HL-60 (cell line): ENCODE results near the gene PLA2G4D.

Source experiments
- DNase-seq, 2 experiments: peaks; one replicate each; pipeline ENCODE4 v3.0.0-alpha.2; 2010 to 2020; ENCODE audit warnings: low read depth in 1 of 2, low spot score in 1 of 2
- H3K27ac ChIP-seq: fragments of 250-450 bp; sonication (Bioruptor Pico); replicated peaks from 2 replicates; pipeline ENCODE4 v1.5.1; 2020; ENCODE audit warnings: mild to moderate bottlenecking, moderate library complexity
- H3K27me3 ChIP-seq: fragments of 250-450 bp; sonication (Bioruptor Pico); 2 replicates; pipeline ENCODE4 v1.5.1; 2021; ENCODE audit warnings: mild to moderate bottlenecking, moderate library complexity; ENCODE audit not compliant: insufficient read depth, poor library complexity, severe bottlenecking
- H3K4me3 ChIP-seq: replicated peaks from 2 replicates; pipeline ENCODE4 v1.5.1; 2011; ENCODE audit warnings: mild to moderate bottlenecking, control low read depth, low read length; ENCODE audit not compliant: insufficient read depth
- CTCF ChIP-seq: IDR thresholded peaks from one replicate; pipeline ENCODE4 v1.5.1; 2011; ENCODE audit warnings: low read length, control low read depth, inconsistent platforms; ENCODE audit not compliant: insufficient read depth
- GABPA ChIP-seq: IDR thresholded peaks from 2 replicates; pipeline ENCODE4 v1.6.1; 2012; ENCODE audit warnings: low read depth
- POLR2AphosphoS5 ChIP-seq: IDR thresholded peaks from 2 replicates; pipeline ENCODE4 v1.6.1; 2012; ENCODE audit warnings: low read depth
- REST ChIP-seq: IDR thresholded peaks from 2 replicates; pipeline ENCODE4 v1.6.1; 2012; ENCODE audit warnings: low read depth; ENCODE audit not compliant: insufficient replicate concordance
- SPI1 ChIP-seq: IDR thresholded peaks from 2 replicates; pipeline ENCODE4 v1.6.1; 2012; ENCODE audit warnings: low read depth, mild to moderate bottlenecking, borderline replicate concordance

Gene PLA2G4D

GRCh38 chr15:42083916-42084315, 10.4 kb downstream of the PLA2G4D start:
- Histone ChIP-seq H3K27me3 (no peaks in the 10 kb centered on the region), H3K4me3 (no peak overlapping the region), H3K27ac (no peak overlapping the region)
- TF ChIP-seq CTCF (no peak), POLR2AphosphoS5 (no peak), GABPA (no peak), SPI1 (no peak), REST (no peak)
- no peak for DNase-seq

- Histone ChIP-seq H3K27me3 (no peaks in the 10 kb centered on the region), H3K4me3 (no peak overlapping the region), H3K27ac (no peak overlapping the region)
- no peak for TF ChIP-seq CTCF
- no peak for TF ChIP-seq GABPA
- no peak for TF ChIP-seq REST
- no peak for TF ChIP-seq SPI1
- no peak for TF ChIP-seq POLR2AphosphoS5
- DNase-seq, result no peak
Measured at GRCh38 chr15:42083605-42083908, 10.8 kb downstream of the PLA2G4D start.

GRCh38 chr15:42082823-42083604, 11.3 kb downstream of the PLA2G4D start:
- no peak overlapping the region for H3K27ac ChIP-seq
- TF ChIP-seq SPI1 (no peak), POLR2AphosphoS5 (no peak), GABPA (no peak), CTCF (no peak), REST (no peak)
- no peak overlapping the region for H3K4me3 ChIP-seq
- DNase-seq, result no peak
- no peaks in the 10 kb centered on the region for H3K27me3 ChIP-seq
